Effector memory CD4-positive, alpha-beta T cell (primary cell): ENCODE results near the gene NAGA.
"Not testable (repeated sequence)": the region's sequence is repeated elsewhere in the genome, so short reads cannot be mapped to it uniquely, and the experiment has no call there.

Source experiments
- DNase-seq, 3 donors: peaks; one replicate each; pipeline ENCODE4 v3.0.0-alpha.2; 2020
- H3K27ac ChIP-seq: 2 replicates; pipeline ENCODE4 v1.7.0; 2013; ENCODE audit warnings: mild to moderate bottlenecking, low read length, moderate library complexity; ENCODE audit not compliant: insufficient read depth, poor library complexity, severe bottlenecking
- H3K27me3 ChIP-seq: replicated peaks from 2 replicates; pipeline ENCODE4 v1.7.0; 2013; ENCODE audit warnings: mild to moderate bottlenecking, low read length; ENCODE audit not compliant: insufficient read depth, control insufficient read depth, poor library complexity, severe bottlenecking
- H3K36me3 ChIP-seq: 2 replicates; pipeline ENCODE4 v1.7.0; 2013; ENCODE audit warnings: mild to moderate bottlenecking, low read length, moderate library complexity; ENCODE audit not compliant: control insufficient read depth, insufficient read depth
- H3K4me1 ChIP-seq: 2 replicates; pipeline ENCODE4 v1.7.0; 2013; ENCODE audit warnings: low read length, mild to moderate bottlenecking; ENCODE audit not compliant: control insufficient read depth, insufficient read depth, poor library complexity, severe bottlenecking
- H3K4me3 ChIP-seq: 2 replicates; pipeline ENCODE4 v1.7.0; 2013; ENCODE audit warnings: low read length, low read depth, mild to moderate bottlenecking; ENCODE audit not compliant: insufficient read depth, poor library complexity, severe bottlenecking
- H3K9me3 ChIP-seq: 2 replicates; pipeline ENCODE4 v1.7.0; 2013; ENCODE audit warnings: mild to moderate bottlenecking, low read length, moderate library complexity; ENCODE audit not compliant: control insufficient read depth
- total RNA-seq, 3 donors: gene quantifications; one replicate each; lab custom pipeline; 2026; lab: John Stamatoyannopoulos, UW

The NAGA gene
- 17.7 to 20.1 (median 19.9) reads per million in 3 donors for total RNA-seq

DNA sequence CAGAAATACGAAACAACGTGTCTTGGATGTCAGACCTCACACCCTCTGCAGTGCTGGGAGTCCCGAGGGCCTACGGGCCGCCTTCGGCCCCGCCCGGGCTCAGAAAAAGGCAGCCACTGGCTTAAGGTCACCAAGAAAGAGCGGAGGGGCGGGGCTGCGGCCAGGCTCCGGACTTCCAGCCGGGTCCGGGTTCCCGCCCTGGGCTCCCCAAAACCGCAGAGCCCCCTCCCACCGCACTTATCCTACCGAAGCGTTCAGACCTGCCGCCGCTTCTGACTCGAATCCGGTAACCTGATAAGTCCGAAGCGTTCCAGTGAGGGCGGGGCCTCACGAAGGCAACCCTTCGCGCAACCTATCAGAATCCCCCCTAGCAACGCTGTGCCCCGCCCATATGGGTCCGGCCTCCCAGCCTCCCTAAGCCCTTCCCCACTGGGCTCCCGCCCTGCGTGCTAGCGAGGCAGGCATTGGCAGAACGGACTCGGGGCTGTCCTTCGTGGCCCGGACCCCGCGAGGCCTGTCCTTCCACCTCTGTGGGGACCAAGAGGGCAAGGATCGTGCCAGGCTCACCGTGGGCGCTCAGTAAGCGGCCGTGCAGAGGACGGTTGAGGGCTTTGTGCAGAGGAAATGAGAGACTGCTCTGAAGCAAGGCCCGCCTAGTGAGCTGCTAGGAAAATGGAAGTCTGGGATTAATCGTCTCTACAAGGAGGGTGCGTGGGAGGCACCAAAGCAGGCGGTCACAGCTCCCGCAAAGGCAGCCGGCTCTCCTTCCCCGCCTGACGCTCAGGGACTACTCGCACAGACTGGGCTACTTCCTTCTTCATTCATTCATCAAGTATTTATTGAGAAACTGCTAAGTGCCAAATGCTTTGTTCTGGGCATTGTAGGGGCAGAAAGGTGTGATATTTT is at the start of gene NAGA:
TSS of gene NAGA (minus strand) at position 296 of the 906 bp plus-strand sequence. CDS start 515 bp downstream, outside the sequence.
- peak within 1 kb of the TSS; percentile 63 for H3K4me3 ChIP-seq
- peak within 1 kb of the TSS; percentile 66 for H3K27ac ChIP-seq
- H3K36me3 ChIP-seq = peaks cover 16% of the 10 kb centered on the region
- H3K9me3 ChIP-seq = no peaks in the 10 kb centered on the region
- H3K27me3 ChIP-seq = no peaks in the 10 kb centered on the region
- H3K4me1 ChIP-seq = peaks cover 28% of the 10 kb centered on the region
- peak; percentile 86 to 90 (median 89) for DNase-seq

DNA sequence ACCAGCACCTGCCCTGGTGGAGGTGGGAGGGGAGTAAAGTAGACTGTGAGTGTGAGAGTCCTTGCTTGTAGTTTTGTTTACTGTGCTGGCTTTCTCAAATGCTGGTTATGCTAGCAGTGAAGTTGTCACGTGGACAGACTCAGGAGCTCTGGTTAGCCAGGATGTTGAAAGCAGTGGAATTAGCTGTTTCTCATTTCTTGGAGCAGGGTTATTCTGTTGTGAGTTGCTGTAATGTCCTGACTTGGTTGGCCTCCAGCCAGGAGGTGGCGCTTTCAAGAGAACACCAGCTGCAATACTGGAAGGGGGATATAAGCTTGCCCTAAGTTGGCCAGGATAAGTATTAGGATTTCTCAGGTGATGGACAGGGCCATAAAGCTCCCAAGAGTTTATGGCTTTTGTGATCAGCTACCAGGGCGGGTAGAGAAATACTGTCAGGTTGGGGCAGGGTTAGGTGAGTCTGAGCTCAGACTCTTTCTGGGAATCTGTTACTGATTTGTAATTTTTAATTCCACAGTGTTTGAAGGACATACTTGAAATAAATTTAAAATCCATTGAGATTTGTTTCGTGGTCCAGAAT is 46.3 kb upstream of the NAGA start:
- Histone ChIP-seq H3K4me1 (peaks cover 16% of the 10 kb centered on the region), H3K27me3 (no peaks in the 10 kb centered on the region), H3K27ac (no peak overlapping the region), H3K9me3 (peaks cover 11% of the 10 kb centered on the region), H3K36me3 (peaks cover 4% of the 10 kb centered on the region), H3K4me3 (no peak overlapping the region)
- no peak for DNase-seq

GRCh38 chr22:42115420-42115830 is 44.8 kb upstream of the NAGA start:
- not testable (repeated sequence) for H3K4me3 ChIP-seq, DNase-seq, H3K27me3 ChIP-seq, H3K36me3 ChIP-seq, H3K4me1 ChIP-seq, H3K27ac ChIP-seq
- peaks cover 11% of the 10 kb centered on the region for H3K9me3 ChIP-seq

DNA sequence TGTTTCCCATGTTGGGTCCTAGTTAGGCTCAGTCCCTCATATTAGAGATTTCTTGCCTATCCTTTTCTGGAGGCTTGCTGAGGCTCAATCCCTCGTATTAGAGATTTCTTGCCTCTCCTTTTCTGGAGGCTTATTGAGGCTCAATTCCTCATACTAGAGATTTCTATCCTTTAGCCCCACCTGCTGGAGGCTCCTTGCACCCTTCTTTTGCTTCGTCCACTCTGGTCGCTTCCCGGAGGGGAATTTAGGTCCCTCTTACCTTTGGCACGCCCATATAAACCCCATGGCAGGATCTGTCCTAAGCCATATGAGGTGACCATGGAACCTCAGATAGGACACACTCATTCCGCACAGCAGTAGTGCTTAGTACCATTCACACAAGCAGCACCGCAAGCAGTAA is 44.1 kb upstream of the NAGA start:
- Histone ChIP-seq H3K9me3 (peaks cover 11% of the 10 kb centered on the region), H3K27ac (no peak overlapping the region), H3K4me1 (peaks cover 1% of the 10 kb centered on the region), H3K27me3 (no peaks in the 10 kb centered on the region), H3K4me3 (no peak overlapping the region), H3K36me3 (peaks cover 4% of the 10 kb centered on the region)
- no peak for DNase-seq

GRCh38 chr22:42112793-42113192 is 42.2 kb upstream of the NAGA start:
- not testable (repeated sequence) for H3K36me3 ChIP-seq, H3K4me1 ChIP-seq, H3K4me3 ChIP-seq, DNase-seq, H3K27me3 ChIP-seq, H3K27ac ChIP-seq
- peaks cover 11% of the 10 kb centered on the region for H3K9me3 ChIP-seq

GRCh38 chr22:42111798-42112197 is 41.2 kb upstream of the NAGA start:
- Histone ChIP-seq H3K36me3 (peaks cover 4% of the 10 kb centered on the region), H3K4me3 (no peak overlapping the region), H3K9me3 (peaks cover 11% of the 10 kb centered on the region), H3K4me1 (no peaks in the 10 kb centered on the region), H3K27ac (no peak overlapping the region), H3K27me3 (no peaks in the 10 kb centered on the region)
- no peak for DNase-seq

- Histone ChIP-seq H3K4me1 (no peaks in the 10 kb centered on the region), H3K27me3 (no peaks in the 10 kb centered on the region), H3K36me3 (peaks cover 9% of the 10 kb centered on the region), H3K4me3 (no peak overlapping the region), H3K27ac (no peak overlapping the region), H3K9me3 (peaks cover 7% of the 10 kb centered on the region)
- no peak for DNase-seq
Measured at GRCh38 chr22:42108848-42109247, 38.2 kb upstream of the NAGA start.

- H3K36me3 ChIP-seq, DNase-seq, H3K27me3 ChIP-seq, H3K27ac ChIP-seq, H3K4me1 ChIP-seq, H3K9me3 ChIP-seq, H3K4me3 ChIP-seq: not testable (repeated sequence)
Measured at GRCh38 chr22:42104332-42104860, 33.8 kb upstream of the NAGA start.

DNA sequence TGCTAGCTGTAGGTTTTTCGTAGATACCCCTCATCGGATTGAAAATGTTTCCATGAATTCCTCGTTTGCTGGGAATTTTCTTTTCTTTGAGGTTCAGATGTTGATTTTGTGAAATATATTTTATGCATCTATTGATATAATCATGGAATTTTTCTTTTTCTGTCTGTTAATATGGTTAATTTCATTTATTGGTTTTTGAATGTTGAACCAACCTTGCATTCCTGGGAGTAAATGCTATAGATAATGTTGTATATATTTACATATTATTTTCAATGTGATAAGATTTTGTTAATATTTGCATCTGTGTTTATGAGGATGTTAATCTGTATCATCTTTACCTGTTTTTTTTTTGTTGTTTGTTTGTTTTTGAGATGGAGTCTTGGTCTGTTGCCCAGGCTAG is 30.6 kb upstream of the NAGA start:
- Histone ChIP-seq H3K4me1 (no peaks in the 10 kb centered on the region), H3K36me3 (peaks cover 9% of the 10 kb centered on the region), H3K9me3 (peaks cover 7% of the 10 kb centered on the region), H3K27me3 (no peaks in the 10 kb centered on the region), H3K27ac (no peak overlapping the region), H3K4me3 (no peak overlapping the region)
- DNase-seq = no peak

DNA sequence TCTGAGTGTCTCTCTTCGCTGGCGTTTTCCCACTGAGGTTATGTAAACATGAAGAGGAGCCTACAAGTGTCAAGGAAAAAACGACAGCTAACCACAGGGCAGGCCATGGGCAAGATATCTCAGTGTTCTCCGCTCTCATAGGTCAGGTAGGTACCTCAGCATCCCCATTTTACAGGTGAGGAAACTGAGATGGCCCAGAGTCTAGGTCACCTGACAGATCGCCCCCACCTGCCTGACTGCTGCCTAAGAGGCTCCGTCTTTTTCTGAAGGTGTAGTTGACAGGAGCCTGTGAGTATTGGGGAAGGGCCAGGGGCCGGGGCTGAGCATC is 20.8 kb upstream of the NAGA start:
- no peak for DNase-seq
- H3K36me3 ChIP-seq = peaks cover 6% of the 10 kb centered on the region
- H3K4me1 ChIP-seq = peaks cover 15% of the 10 kb centered on the region
- H3K27me3 ChIP-seq = no peaks in the 10 kb centered on the region
- H3K9me3 ChIP-seq = no peaks in the 10 kb centered on the region
- peak overlapping the region; percentile 82 for H3K4me3 ChIP-seq
- peak overlapping the region; percentile 92 for H3K27ac ChIP-seq
